ENCODE data around the gene STUM.

Gene STUM

DNA sequence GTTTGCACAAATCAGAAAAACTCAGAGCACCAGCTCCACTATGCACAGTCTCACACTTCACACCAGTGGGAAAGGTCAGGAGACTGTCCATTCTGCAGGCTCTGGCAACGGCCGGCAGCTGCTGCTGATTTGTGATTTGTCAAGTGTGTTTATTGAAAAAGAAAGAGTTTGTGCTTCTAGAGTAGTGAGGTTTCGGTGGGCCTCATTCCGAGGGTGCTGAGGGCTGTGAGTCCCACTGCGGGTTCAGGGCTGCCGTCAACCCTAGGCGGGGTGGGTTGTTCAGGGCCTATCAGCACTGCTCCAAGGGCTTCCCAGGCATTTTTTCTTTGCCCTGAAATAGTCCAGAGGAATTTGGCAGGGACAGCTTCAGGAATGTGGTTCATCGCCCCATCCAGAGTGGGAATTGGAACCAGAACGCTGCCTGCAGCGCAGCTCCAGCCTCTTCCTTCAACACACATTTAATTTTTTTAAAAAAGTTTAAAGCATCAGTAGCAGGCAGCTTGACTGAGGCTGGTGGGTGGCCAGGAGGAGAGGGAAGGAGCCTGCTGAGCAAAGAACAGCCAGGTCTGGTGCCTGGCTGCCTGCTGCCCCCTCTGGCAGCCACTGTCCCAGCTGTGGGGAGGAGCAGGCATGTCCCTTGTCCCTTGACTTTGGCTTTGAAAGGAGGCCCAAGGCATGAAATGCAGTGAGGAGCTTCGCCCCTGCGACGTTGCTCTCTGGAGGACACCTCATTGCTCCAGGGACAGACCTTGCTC is 19.7 kb downstream of the STUM start:
- no peak overlapping the region for H3K4me3 ChIP-seq (ENCODE audit: low read depth, low read length)
- TF ChIP-seq, protein P1, sequence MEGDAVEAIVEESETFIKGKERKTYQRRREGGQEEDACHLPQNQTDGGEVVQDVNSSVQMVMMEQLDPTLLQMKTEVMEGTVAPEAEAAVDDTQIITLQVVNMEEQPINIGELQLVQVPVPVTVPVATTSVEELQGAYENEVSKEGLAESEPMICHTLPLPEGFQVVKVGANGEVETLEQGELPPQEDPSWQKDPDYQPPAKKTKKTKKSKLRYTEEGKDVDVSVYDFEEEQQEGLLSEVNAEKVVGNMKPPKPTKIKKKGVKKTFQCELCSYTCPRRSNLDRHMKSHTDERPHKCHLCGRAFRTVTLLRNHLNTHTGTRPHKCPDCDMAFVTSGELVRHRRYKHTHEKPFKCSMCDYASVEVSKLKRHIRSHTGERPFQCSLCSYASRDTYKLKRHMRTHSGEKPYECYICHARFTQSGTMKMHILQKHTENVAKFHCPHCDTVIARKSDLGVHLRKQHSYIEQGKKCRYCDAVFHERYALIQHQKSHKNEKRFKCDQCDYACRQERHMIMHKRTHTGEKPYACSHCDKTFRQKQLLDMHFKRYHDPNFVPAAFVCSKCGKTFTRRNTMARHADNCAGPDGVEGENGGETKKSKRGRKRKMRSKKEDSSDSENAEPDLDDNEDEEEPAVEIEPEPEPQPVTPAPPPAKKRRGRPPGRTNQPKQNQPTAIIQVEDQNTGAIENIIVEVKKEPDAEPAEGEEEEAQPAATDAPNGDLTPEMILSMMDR (conservative IDR thresholded peaks at IDR 0.05; ENCODE audit: low read depth, low read length) = peak; percentile 43
- DNase-seq (ENCODE audit: low read depth) = no peak

DNA sequence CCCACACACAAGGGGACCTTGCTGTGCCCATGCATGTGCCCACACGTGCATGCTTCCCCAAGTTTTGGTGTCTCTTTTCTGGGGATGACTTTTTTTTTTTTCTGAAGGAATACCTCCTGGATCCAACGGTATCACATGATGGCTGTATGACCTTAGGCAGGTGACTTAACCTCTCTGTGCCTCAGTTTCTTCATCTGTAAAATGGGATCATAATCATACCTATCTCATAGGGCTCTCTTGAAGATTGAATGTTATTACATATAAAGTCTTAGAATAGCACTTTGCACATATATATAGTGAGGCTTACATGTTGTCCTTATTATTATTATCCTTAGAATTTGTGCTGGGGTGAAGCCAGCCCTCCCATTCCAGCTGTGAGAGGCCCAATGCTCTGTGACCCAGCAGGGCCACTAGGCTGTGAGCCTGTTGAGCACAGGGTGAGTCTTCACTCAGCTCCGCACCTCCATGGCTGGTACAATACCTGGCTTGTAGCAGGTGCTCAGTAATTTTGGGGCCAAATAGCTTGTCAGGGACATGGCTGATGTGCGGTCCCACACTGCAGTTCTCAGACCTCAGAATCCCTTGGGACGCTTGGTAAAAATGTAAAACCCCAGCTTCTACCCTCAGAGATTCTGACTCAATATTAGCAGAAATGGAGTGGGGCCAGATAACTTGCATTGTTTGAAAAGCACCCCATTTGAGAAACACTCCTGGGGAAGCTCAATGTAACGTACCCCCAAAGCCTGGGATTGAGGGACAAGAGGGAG is 20.6 kb downstream of the STUM start:
- TF ChIP-seq, protein P1 (conservative IDR thresholded peaks at IDR 0.05; ENCODE audit: low read depth, low read length) = no peak
- DNase-seq (ENCODE audit: low read depth) = no peak
- no peak overlapping the region for H3K4me3 ChIP-seq (ENCODE audit: low read depth, low read length)

DNA sequence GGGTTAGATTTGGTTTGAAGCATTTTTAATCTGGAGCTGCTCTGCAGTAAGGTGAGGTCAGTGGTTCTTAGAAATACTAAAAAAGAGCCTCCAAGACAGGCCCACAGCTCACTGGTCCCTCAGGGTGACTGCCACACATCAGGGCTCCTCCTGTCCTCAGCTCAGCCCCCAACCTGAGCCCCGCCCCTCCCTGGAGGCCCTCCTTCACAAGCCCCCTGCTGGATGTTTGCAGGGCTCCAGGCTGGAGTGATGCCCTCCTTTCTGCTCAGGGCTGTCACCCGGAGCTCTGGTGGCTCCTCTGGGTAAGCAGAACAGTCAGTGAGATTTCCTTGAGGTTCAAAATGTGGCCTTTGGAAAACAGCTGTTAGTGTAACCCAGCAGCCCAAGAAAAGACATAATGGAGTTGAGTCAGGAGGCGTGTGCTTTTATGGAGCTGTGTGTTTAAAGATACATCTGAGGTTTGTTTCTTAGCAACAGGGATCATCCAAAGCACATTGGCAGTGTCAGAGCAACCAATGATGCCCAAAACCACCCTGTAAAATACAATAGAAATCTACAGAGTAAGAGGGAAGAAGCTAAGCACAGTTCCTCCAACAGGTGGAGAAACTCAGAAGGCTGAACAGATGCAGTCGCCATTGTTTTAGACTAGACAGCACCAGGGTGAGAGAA is 21.4 kb downstream of the STUM start:
- DNase-seq (ENCODE audit: low read depth) = no peak
- TF ChIP-seq, protein P1 (conservative IDR thresholded peaks at IDR 0.05; ENCODE audit: low read depth, low read length) = peak; percentile 38
- no peak overlapping the region for H3K4me3 ChIP-seq (ENCODE audit: low read depth, low read length)

DNA sequence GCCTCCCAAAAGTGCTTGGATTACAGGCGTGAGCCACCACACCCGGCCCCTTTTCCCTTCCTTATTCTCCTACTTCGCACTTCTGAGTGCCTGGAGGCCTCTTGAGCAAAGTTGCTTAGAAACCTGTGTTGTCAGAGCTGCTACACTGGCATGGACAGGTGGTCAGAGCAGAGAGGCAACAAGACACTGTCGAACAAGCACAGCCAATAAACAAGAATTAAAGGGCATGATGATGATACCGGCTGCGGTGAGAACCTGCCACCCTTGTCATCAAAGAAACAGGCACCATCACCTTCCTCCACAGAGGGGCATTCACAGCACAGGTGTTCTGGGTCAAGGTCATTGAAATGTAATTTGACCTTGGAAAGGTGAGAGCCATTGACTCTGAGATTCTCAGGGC is 23.3 kb downstream of the STUM start:
- TF ChIP-seq, protein P1 (conservative IDR thresholded peaks at IDR 0.05; ENCODE audit: low read depth, low read length) = no peak

DNA sequence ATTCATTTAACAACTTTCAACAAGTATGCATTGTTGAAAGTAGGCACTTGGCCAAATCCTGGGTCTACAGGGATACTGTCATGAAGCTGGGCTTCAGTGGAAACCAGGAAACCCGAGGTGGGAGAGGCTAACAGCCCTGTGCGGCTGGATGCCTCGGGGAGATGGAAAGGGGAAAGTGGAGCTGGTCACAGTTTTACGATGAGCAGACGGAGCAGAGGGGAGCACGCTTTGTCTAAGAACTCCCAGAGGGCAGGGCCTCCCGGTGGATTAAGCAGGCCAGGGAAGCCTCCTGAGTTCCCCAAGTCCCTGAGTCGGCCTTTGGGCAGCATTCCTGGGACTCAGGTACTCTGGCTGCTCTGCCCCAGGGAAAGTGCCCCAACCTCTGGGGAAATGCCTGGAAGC is 23.8 kb downstream of the STUM start:
- DNase-seq (ENCODE audit: low read depth) = no peak
- TF ChIP-seq, protein P1 (conservative IDR thresholded peaks at IDR 0.05; ENCODE audit: low read depth, low read length) = no peak
- no peak overlapping the region for H3K4me3 ChIP-seq (ENCODE audit: low read depth, low read length)

More for the DNA sequence above, 23.3 kb downstream of the STUM start:
- H3K4me3 ChIP-seq (ENCODE audit: low read depth, low read length) = no peak overlapping the region
- DNase-seq (ENCODE audit: low read depth) = no peak

DNA sequence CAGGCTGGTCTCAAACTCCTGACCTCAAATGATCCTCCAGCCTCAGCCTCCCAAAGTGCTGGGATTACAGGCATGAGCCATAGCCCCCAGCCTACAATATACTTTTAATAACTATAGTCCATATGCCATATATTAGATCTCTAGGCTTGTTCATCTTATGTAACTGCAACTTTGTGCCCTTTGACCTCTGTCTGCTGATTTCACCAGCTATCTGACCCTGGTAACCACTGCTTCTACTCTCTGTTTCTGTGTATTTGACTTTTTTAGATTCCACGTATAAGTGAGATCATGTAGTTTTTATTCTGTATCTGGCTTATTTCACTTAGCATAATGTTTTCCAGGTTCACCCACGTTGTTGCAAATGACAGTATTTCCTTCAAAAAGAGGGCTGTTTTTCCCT is 25.5 kb downstream of the STUM start:
- no peak overlapping the region for H3K4me3 ChIP-seq (ENCODE audit: low read depth, low read length)
- TF ChIP-seq, protein P1 (conservative IDR thresholded peaks at IDR 0.05; ENCODE audit: low read depth, low read length) = no peak
- DNase-seq (ENCODE audit: low read depth) = no peak

All from choroid plexus epithelial cell (primary cell).